Breast epithelium (tissue), 4 donors: Measurements from ENCODE around the gene ATP13A4. TPM values are rescaled to one million over a fixed set of nuclear protein-coding genes. Genes with fewer than 3 reads are reported as not detected.

Source experiments
- DNase-seq, 2 donors: peaks; one replicate each; pipeline ENCODE4 v3.0.0-alpha.2; 2019; ENCODE audit warnings: low spot score in 2 of 2
- H3K27ac ChIP-seq, 2 donors: fragments of 200-600 bp; sonication (generic) in 1 of 2; one replicate each; pipeline ENCODE4 v1.5.1; 2016 to 2019; ENCODE audit warnings: mild to moderate bottlenecking in 1 of 2
- H3K27me3 ChIP-seq, 2 donors: fragments of 200-600 bp; sonication (generic) in 1 of 2; one replicate each; pipeline versions ENCODE4 v1.5.1 to v1.6.0; 2017 to 2019; ENCODE audit warnings: control low read depth in 1 of 2, mild to moderate bottlenecking in 1 of 2
- H3K36me3 ChIP-seq: fragments of 200-600 bp; one replicate; pipeline ENCODE4 v1.5.1; 2019
- H3K4me1 ChIP-seq, 2 donors: fragments of 200-600 bp; sonication (generic); one replicate each; pipeline ENCODE4 v1.5.1; 2016 to 2019; ENCODE audit warnings: control low read depth in 1 of 2
- H3K4me3 ChIP-seq, 3 donors: fragments of 200-600 bp; sonication (generic); 1 replicate in 2 of 3; 2 replicates in 1 of 3; pipeline ENCODE4 v1.5.1; 2016 to 2019; ENCODE audit warnings: mild to moderate bottlenecking in 3 of 3, moderate library complexity in 2 of 3
- H3K9me3 ChIP-seq, 2 donors: fragments of 200-600 bp; sonication (generic) in 1 of 2; one replicate each; pipeline ENCODE4 v1.5.1; 2016 to 2019; ENCODE audit warnings: control low read depth in 1 of 2
- POLR2A ChIP-seq: fragments of 450-650 bp; IDR thresholded peaks from one replicate; pipeline ENCODE4 v1.6.1; 2016; ENCODE audit warnings: antibody characterized with exemption, mild to moderate bottlenecking, moderate library complexity
- POLR2AphosphoS5 ChIP-seq, 3 donors: sonication (generic); formaldehyde crosslinking; IDR thresholded peaks; one replicate each; pipeline ENCODE4 v1.6.1; 2017; ENCODE audit warnings: antibody characterized with exemption in 3 of 3
- intact Hi-C: fragments of 100-400 bp; cut with DNase I; formaldehyde crosslinking; loops from one replicate; pipeline ENCODE4 v1.15.1; 2023; ENCODE audit warnings: low total_unique reads
- total RNA-seq, 3 donors: library from RNA; depleted of rRNA; stranded (reverse); fragments of >200 nt; gene quantifications; one replicate each; pipeline ENCODE4 v1.1.0, GENCODE V29; 2016
- TF ChIP-seq, protein P1 (sequence below), 3 donors: fragments of 450-650 bp; IDR thresholded peaks; one replicate each; pipeline ENCODE4 v1.5.1; 2016 to 2017; ENCODE audit warnings: antibody characterized with exemption in 3 of 3, mild to moderate bottlenecking in 3 of 3, moderate library complexity in 3 of 3

The ATP13A4 gene, protein sequence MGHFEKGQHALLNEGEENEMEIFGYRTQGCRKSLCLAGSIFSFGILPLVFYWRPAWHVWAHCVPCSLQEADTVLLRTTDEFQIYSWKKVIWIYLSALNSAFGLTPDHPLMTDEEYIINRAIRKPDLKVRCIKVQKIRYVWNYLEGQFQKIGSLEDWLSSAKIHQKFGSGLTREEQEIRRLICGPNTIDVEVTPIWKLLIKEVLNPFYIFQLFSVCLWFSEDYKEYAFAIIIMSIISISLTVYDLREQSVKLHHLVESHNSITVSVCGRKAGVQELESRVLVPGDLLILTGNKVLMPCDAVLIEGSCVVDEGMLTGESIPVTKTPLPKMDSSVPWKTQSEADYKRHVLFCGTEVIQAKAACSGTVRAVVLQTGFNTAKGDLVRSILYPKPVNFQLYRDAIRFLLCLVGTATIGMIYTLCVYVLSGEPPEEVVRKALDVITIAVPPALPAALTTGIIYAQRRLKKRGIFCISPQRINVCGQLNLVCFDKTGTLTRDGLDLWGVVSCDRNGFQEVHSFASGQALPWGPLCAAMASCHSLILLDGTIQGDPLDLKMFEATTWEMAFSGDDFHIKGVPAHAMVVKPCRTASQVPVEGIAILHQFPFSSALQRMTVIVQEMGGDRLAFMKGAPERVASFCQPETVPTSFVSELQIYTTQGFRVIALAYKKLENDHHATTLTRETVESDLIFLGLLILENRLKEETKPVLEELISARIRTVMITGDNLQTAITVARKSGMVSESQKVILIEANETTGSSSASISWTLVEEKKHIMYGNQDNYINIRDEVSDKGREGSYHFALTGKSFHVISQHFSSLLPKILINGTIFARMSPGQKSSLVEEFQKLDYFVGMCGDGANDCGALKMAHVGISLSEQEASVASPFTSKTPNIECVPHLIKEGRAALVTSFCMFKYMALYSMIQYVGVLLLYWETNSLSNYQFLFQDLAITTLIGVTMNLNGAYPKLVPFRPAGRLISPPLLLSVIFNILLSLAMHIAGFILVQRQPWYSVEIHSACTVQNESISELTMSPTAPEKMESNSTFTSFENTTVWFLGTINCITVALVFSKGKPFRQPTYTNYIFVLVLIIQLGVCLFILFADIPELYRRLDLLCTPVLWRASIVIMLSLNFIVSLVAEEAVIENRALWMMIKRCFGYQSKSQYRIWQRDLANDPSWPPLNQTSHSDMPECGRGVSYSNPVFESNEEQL
- 10 to 100 TPM in 1 of 3 donors, 1 to 10 TPM in 1, under 1 TPM in 1; 0.64 to 36.6 (median 6.2) TPM for total RNA-seq

DNA sequence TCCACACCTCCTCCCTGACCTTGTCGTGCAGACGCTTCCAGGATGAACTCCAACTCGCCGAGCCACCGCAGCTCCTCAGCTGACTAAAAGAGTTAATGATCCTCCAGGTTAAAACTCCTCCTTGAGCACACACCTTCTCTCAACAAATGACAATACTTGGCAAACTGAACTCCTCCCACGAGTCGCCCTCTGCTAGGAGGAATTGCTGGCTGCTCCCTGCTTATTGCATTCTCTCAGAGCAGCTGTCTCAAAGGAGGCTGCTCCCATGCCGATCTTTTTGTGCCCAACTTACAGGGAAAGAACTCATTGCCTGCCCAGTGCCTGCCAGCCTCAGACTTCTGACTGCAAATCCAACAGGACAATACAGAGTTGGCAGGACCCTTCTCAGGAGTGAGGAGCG lies at the start of gene ATP13A4:
TSS of gene ATP13A4 (minus strand) at position 85 of the 400 bp plus-strand sequence. CDS start 96 bp downstream, outside the sequence.
- H3K27ac ChIP-seq = peak within 1 kb of the TSS; percentile 18 to 28
- intact Hi-C loops = loop anchor here (1.0 kb wide), 1 partner anchor 16 kb away; no protein-coding TSS in a partner anchor
- no peaks in the 10 kb centered on the region for H3K36me3 ChIP-seq
- H3K9me3 ChIP-seq = no peaks in the 10 kb centered on the region
- DNase-seq = peak in 1 of 2 donors; percentile 40
- no peaks in the 10 kb centered on the region for H3K4me1 ChIP-seq
- TF ChIP-seq POLR2AphosphoS5 (IDR thresholded peaks at IDR 0.05) (no peak), POLR2A (no peak)
- TF ChIP-seq, protein P1, sequence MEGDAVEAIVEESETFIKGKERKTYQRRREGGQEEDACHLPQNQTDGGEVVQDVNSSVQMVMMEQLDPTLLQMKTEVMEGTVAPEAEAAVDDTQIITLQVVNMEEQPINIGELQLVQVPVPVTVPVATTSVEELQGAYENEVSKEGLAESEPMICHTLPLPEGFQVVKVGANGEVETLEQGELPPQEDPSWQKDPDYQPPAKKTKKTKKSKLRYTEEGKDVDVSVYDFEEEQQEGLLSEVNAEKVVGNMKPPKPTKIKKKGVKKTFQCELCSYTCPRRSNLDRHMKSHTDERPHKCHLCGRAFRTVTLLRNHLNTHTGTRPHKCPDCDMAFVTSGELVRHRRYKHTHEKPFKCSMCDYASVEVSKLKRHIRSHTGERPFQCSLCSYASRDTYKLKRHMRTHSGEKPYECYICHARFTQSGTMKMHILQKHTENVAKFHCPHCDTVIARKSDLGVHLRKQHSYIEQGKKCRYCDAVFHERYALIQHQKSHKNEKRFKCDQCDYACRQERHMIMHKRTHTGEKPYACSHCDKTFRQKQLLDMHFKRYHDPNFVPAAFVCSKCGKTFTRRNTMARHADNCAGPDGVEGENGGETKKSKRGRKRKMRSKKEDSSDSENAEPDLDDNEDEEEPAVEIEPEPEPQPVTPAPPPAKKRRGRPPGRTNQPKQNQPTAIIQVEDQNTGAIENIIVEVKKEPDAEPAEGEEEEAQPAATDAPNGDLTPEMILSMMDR (IDR thresholded peaks at IDR 0.05) = no peak
- peak within 1 kb of the TSS in 2 of 3 donors; percentile 40 to 51 for H3K4me3 ChIP-seq
- no peaks in the 10 kb centered on the region for H3K27me3 ChIP-seq

DNA sequence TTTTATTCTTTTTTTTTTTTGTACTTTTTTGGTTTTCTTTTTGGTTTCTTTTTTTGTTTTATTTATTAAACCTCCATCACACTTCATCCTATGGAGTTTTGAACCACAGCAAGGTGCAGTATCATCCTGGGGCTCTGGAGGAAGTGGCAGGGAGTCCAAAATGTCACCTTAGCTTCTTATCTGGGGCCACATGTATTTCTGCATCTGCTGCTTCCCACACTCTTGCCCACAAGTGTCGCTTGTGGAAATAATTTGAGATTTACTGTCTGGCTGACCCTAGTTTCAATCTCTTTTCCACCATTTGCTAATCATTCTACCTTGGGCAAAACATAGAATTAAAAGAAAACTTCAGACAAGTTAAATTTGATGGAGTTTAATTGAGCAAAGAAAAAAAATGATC lies 44.7 kb upstream of the ATP13A4 start:
- H3K4me3 ChIP-seq = no peak overlapping the region
- intact Hi-C loops = no loop called here
- H3K36me3 ChIP-seq = no peaks in the 10 kb centered on the region
- DNase-seq = no peak
- no peaks in the 10 kb centered on the region for H3K9me3 ChIP-seq
- no peaks in the 10 kb centered on the region for H3K27me3 ChIP-seq
- H3K4me1 ChIP-seq = peaks cover 2 to 8% of the 10 kb centered on the region in 2 donors
- TF ChIP-seq, protein P1 (IDR thresholded peaks at IDR 0.05) = no peak
- TF ChIP-seq POLR2A (no peak), POLR2AphosphoS5 (IDR thresholded peaks at IDR 0.05) (no peak)
- H3K27ac ChIP-seq = no peak overlapping the region

DNA sequence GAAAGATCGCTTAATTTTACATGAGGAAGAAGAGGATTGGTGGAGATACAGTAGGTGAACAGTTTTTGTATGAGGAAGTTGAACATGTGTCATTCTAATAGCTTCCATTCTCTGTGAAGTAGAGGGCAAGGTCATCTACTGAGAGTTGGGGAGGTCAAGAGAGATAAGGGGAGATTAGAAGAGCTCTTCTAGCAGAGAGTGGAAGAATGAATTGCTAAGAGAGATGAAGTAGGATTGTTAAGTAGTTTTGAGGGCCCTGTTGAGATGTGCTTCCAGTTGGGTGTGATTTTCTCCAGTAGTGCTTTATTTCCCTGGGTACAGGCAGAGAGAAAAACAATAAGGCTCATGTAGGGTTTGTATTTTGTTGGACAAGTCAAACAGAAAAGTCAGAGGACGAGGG lies 43.5 kb upstream of the ATP13A4 start:
- intact Hi-C loops = no loop called here
- no peaks in the 10 kb centered on the region for H3K27me3 ChIP-seq
- no peaks in the 10 kb centered on the region for H3K9me3 ChIP-seq
- no peak overlapping the region for H3K4me3 ChIP-seq
- peaks cover 6 to 12% of the 10 kb centered on the region in 2 donors for H3K4me1 ChIP-seq
- TF ChIP-seq, protein P1 (IDR thresholded peaks at IDR 0.05) = no peak
- no peak for TF ChIP-seq POLR2A
- TF ChIP-seq POLR2AphosphoS5 (IDR thresholded peaks at IDR 0.05) = no peak
- H3K27ac ChIP-seq = no peak overlapping the region
- no peaks in the 10 kb centered on the region for H3K36me3 ChIP-seq
- no peak for DNase-seq

DNA sequence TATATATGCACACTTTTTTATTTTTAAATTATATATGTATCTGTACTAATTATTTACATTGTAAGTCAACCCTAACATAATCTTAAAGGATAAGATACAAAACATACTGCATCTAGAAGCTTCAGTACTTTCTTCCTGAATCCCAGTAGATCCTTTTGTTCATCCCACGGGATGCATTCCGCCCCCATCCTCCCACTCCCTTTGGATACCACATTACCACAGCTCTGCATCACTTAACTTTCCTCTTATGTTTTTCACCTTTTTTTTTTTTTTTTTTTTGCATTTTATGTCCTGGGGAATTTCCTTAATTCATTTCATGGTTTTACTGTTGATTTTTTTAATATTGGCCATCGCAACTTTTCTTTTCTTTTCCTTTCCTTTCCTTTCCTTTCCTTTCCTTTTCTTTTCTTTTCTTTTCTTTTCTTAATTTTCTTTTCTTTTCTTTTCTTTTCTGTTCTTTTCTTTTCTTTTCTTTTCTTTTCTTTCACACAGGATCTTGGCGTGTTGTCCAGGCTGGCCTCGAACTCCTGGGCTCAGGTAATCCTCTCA lies 41.3 kb upstream of the ATP13A4 start:
- intact Hi-C loops = no loop called here
- Histone ChIP-seq H3K36me3 (no peaks in the 10 kb centered on the region), H3K27ac (no peak overlapping the region), H3K4me3 (no peak overlapping the region), H3K9me3 (no peaks in the 10 kb centered on the region), H3K27me3 (no peaks in the 10 kb centered on the region), H3K4me1 (peaks cover 6 to 12% of the 10 kb centered on the region in 2 donors)
- TF ChIP-seq POLR2AphosphoS5 (IDR thresholded peaks at IDR 0.05) (no peak), POLR2A (no peak)
- TF ChIP-seq, protein P1 (IDR thresholded peaks at IDR 0.05) = no peak
- DNase-seq = no peak
